ENCODE results near the gene PRR7.

GRCh38 chr5:177505075-177505474, 58.5 kb downstream of the PRR7 start:
- no peak for TF ChIP-seq CTCF (IDR thresholded peaks at IDR 0.05; ENCODE audit: low read length)
- no peak for TF ChIP-seq EZH2 (IDR thresholded peaks at IDR 0.05; ENCODE audit: borderline replicate concordance, low read length)
